Activated T-cell treated with anti-CD3 and anti-CD28 coated beads, Interleukin-2, amount 50 U/mL, for 24 hours (primary cell): ENCODE measurements around the gene DST.
A peak's percentile ranks its signal among the peaks of the same experiment; 100 is the strongest.

ENCODE experiments used
- DNase-seq: peaks from one replicate; pipeline ENCODE4 v3.0.0-alpha.2; 2020
- H3K27ac Mint-ChIP-seq: 2 replicates; pipeline ENCODE4 v1.8.0; 2020; ENCODE audit warnings: mild to moderate bottlenecking, mixed read lengths
- H3K27me3 Mint-ChIP-seq: 2 replicates; pipeline ENCODE4 v1.8.0; 2020; ENCODE audit warnings: mixed read lengths
- H3K36me3 Mint-ChIP-seq: 2 replicates; pipeline ENCODE4 v1.8.0; 2020; ENCODE audit warnings: low read depth, mixed read lengths
- H3K4me1 Mint-ChIP-seq: 2 replicates; pipeline ENCODE4 v1.8.0; 2020; ENCODE audit warnings: low read depth, mixed read lengths
- H3K4me3 Mint-ChIP-seq: 2 replicates; pipeline ENCODE4 v1.8.0; 2020; ENCODE audit warnings: mild to moderate bottlenecking, moderate library complexity, mixed read lengths
- H3K9me3 Mint-ChIP-seq: 2 replicates; pipeline ENCODE4 v1.8.0; 2020; ENCODE audit warnings: mixed read lengths

DST gene

DNA sequence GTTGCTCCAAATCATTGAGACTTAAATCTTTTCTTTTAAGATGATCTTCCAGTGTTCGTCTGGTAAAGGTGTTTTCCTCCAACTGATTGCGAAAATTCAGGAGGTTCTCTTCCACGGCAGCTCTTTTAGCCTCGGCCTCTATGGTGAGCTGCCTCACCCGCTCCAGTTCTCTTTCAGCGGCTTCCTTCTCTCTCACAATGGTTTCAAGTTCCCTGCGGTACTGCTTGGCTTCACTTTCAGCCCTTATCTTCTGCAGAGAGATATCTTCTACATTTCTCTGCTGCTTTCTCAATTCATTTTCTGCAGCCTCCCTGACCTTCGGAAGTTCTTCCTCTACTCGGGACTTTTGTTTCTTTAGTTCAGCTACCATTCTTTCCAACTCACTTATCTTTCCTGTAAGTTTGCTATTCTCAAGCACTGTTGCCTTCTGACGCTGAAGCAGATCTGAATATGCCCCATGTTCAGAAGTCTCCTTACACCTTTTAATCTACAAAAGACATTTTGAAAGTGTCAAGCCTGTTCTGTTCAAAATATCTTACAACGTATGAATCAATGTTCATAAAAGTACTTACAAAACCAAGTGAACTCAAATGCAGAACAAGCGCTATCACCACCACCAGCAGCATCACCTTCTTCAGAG is 22.3 kb downstream of the DST start:
- H3K9me3 Mint-ChIP-seq = no peaks in the 10 kb centered on the region
- H3K36me3 Mint-ChIP-seq = no peaks in the 10 kb centered on the region
- H3K4me3 Mint-ChIP-seq = no peak overlapping the region
- H3K27ac Mint-ChIP-seq = no peak overlapping the region
- DNase-seq = no peak
- H3K27me3 Mint-ChIP-seq = no peaks in the 10 kb centered on the region
- H3K4me1 Mint-ChIP-seq = no peaks in the 10 kb centered on the region

DNA sequence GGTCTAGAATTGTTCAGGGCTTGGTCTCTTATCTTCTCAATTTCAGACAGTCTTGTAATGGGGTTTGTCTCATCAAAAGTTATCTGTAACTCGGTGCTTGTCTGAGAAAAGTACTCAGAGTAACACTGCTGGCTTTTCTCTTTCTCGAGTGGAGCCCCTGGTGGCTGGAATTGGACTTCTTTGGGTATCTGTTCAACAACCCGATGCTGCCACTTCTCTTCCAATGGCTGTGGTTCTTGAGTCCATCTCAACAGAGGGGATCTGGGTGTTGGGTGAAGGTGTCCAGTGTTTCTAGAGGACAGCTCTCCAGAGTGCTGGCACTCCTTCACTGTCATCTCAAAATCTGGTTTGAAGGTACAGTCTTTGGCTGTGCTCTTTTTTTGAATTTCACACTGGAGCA is 24.6 kb downstream of the DST start:
- DNase-seq = no peak
- H3K4me1 Mint-ChIP-seq = no peaks in the 10 kb centered on the region
- H3K9me3 Mint-ChIP-seq = no peaks in the 10 kb centered on the region
- H3K27ac Mint-ChIP-seq = no peak overlapping the region
- no peak overlapping the region for H3K4me3 Mint-ChIP-seq
- no peaks in the 10 kb centered on the region for H3K27me3 Mint-ChIP-seq
- H3K36me3 Mint-ChIP-seq = no peaks in the 10 kb centered on the region

DNA sequence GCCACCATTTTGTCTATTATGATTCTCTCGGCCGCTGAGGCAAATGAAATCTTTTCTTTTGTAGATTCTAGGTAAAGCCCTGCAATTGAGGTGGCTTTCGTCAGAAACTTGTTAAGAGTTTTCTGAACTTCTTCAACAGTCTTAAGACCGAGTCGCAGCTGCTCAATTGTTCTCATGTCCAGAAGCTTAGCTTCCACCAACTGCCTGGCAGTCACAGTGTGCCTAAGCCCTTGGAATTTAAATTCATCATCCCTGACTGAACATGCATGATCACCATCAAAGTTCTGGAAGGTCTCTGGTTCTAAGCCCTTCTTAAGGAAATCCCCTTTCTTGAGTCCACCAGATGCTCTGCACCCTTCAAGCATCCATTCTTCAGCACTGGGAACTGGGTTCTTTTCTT is 25.7 kb downstream of the DST start:
- Mint-ChIP-seq H3K4me1 (no peaks in the 10 kb centered on the region), H3K9me3 (no peaks in the 10 kb centered on the region), H3K36me3 (no peaks in the 10 kb centered on the region), H3K4me3 (no peak overlapping the region), H3K27me3 (peaks cover 2% of the 10 kb centered on the region), H3K27ac (no peak overlapping the region)
- DNase-seq = no peak

- H3K36me3 Mint-ChIP-seq = no peaks in the 10 kb centered on the region
- no peaks in the 10 kb centered on the region for H3K9me3 Mint-ChIP-seq
- H3K4me3 Mint-ChIP-seq = no peak overlapping the region
- no peak overlapping the region for H3K27ac Mint-ChIP-seq
- DNase-seq = no peak
- H3K4me1 Mint-ChIP-seq = no peaks in the 10 kb centered on the region
- H3K27me3 Mint-ChIP-seq = peaks cover 5% of the 10 kb centered on the region
These were observed 29.3 kb downstream of the DST start for GRCh38 chr6:56613247-56613851.

GRCh38 chr6:56608332-56608731 is 34.4 kb downstream of the DST start:
- H3K27me3 Mint-ChIP-seq = peaks cover 30% of the 10 kb centered on the region
- no peaks in the 10 kb centered on the region for H3K36me3 Mint-ChIP-seq
- no peak for DNase-seq
- no peak overlapping the region for H3K27ac Mint-ChIP-seq
- peaks cover 21% of the 10 kb centered on the region for H3K4me1 Mint-ChIP-seq
- H3K9me3 Mint-ChIP-seq = no peaks in the 10 kb centered on the region
- H3K4me3 Mint-ChIP-seq = no peak overlapping the region

GRCh38 chr6:56607111-56607752 is 35.5 kb downstream of the DST start:
- Mint-ChIP-seq H3K9me3 (no peaks in the 10 kb centered on the region), H3K27ac (no peak overlapping the region), H3K27me3 (peaks cover 30% of the 10 kb centered on the region), H3K4me1 (peaks cover 21% of the 10 kb centered on the region), H3K4me3 (no peak overlapping the region), H3K36me3 (no peaks in the 10 kb centered on the region)
- DNase-seq = no peak

DNA sequence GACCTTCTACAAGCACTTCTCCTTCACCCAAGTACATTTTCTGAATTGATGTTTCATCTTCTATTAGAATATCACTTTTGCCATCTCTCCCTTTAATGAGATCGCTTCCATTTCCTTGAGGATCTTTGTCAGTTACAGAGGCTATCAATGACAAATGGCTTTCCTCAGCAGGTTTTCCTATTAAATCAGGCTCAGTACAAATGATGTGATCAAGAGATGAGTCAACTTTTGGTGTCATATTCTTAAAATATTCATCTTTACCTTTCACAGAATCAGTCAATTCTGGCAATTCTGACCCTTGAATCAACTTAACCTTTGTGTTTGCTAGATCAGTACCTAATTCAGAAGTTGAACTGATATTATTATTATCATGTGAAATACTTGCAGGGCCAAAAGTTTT is 37.3 kb downstream of the DST start:
- no peak for DNase-seq
- Mint-ChIP-seq H3K4me3 (no peak overlapping the region), H3K27ac (no peak overlapping the region), H3K36me3 (no peaks in the 10 kb centered on the region), H3K4me1 (peaks cover 21% of the 10 kb centered on the region), H3K9me3 (no peaks in the 10 kb centered on the region), H3K27me3 (peaks cover 27% of the 10 kb centered on the region)

- H3K27me3 Mint-ChIP-seq = peaks cover 34% of the 10 kb centered on the region
- no peak for DNase-seq
- H3K36me3 Mint-ChIP-seq = no peaks in the 10 kb centered on the region
- no peaks in the 10 kb centered on the region for H3K9me3 Mint-ChIP-seq
- H3K4me1 Mint-ChIP-seq = peaks cover 21% of the 10 kb centered on the region
- no peak overlapping the region for H3K27ac Mint-ChIP-seq
- no peak overlapping the region for H3K4me3 Mint-ChIP-seq
These were observed 38.5 kb downstream of the DST start for GRCh38 chr6:56604186-56604585.

GRCh38 chr6:56601390-56601789 is 41.3 kb downstream of the DST start:
- DNase-seq = no peak
- H3K4me3 Mint-ChIP-seq = no peak overlapping the region
- no peaks in the 10 kb centered on the region for H3K36me3 Mint-ChIP-seq
- H3K9me3 Mint-ChIP-seq = no peaks in the 10 kb centered on the region
- no peak overlapping the region for H3K27ac Mint-ChIP-seq
- H3K4me1 Mint-ChIP-seq = peaks cover 17% of the 10 kb centered on the region
- peaks cover 24% of the 10 kb centered on the region for H3K27me3 Mint-ChIP-seq

DNA sequence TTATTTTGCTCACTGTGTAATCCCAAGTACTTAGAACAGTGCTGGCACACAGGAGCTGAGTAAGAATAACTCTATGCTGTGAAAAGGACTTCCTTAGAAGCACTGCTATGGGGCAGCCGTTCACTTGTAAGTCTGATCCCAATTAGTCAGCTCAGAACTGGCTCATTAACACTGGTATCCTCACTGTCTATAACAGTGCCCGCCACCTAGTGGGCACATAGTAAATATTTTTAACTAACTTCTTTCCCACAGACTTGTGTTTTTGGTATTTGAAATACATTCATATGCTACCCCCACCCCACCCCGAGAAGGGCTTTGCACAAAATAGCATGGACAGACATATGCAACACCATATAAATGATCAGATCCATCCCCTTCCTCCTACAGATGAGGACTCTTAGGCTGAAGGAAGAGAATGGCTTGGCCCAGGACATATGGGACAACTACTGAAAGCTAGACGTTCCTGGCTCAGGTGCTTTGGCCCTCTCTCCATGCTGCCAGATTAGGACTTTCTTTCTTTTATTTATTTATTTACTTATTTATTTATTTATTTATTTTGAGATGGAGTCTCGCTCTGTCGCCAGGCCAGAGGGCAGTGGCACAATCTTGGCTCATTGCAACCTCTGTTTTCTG is 47.1 kb downstream of the DST start:
- peak; percentile 50 for DNase-seq
- Mint-ChIP-seq H3K27me3 (peaks cover 7% of the 10 kb centered on the region), H3K4me1 (peaks cover 32% of the 10 kb centered on the region), H3K9me3 (no peaks in the 10 kb centered on the region), H3K27ac (no peak overlapping the region), H3K36me3 (no peaks in the 10 kb centered on the region), H3K4me3 (no peak overlapping the region)

DNA sequence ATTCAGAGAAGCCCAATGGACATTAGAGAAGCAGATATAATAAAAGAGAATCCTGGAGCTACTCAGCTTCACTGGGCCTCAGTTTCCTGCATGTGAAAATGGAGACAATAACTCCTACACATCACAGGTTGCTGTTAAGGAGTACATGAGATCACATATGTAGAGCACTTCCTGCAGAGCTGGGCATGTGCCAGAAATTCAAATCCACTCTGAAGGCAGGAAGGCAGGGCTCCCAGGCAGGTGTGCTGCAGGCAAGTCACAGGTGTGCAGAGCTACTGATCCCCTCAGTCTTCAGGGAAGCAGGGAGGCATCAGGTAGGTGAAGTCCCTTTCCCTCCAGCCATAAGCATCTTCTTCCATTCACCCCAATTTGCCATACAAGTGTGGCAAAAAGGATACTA is 48.0 kb downstream of the DST start:
- Mint-ChIP-seq H3K4me1 (peaks cover 32% of the 10 kb centered on the region), H3K27me3 (peaks cover 1% of the 10 kb centered on the region), H3K27ac (no peak overlapping the region), H3K9me3 (no peaks in the 10 kb centered on the region), H3K4me3 (no peak overlapping the region), H3K36me3 (no peaks in the 10 kb centered on the region)
- no peak for DNase-seq

- peak overlapping the region; percentile 93 for H3K27ac Mint-ChIP-seq
These were observed 48.8 kb downstream of the DST start for GRCh38 chr6:56593801-56594318.

GRCh38 chr6:56582236-56582635 is 60.5 kb downstream of the DST start:
- no peaks in the 10 kb centered on the region for H3K4me1 Mint-ChIP-seq
- no peaks in the 10 kb centered on the region for H3K27me3 Mint-ChIP-seq
- H3K27ac Mint-ChIP-seq = no peak overlapping the region
- H3K36me3 Mint-ChIP-seq = no peaks in the 10 kb centered on the region
- H3K9me3 Mint-ChIP-seq = no peaks in the 10 kb centered on the region
- H3K4me3 Mint-ChIP-seq = no peak overlapping the region
- DNase-seq = no peak

More at GRCh38 chr6:56593801-56594318, 48.8 kb downstream of the DST start:
- Mint-ChIP-seq H3K36me3 (no peaks in the 10 kb centered on the region), H3K27me3 (no peaks in the 10 kb centered on the region), H3K4me3 (peak overlapping the region; percentile 41), H3K4me1 (peaks cover 32% of the 10 kb centered on the region), H3K9me3 (no peaks in the 10 kb centered on the region)
- peak; percentile 32 for DNase-seq

DNA sequence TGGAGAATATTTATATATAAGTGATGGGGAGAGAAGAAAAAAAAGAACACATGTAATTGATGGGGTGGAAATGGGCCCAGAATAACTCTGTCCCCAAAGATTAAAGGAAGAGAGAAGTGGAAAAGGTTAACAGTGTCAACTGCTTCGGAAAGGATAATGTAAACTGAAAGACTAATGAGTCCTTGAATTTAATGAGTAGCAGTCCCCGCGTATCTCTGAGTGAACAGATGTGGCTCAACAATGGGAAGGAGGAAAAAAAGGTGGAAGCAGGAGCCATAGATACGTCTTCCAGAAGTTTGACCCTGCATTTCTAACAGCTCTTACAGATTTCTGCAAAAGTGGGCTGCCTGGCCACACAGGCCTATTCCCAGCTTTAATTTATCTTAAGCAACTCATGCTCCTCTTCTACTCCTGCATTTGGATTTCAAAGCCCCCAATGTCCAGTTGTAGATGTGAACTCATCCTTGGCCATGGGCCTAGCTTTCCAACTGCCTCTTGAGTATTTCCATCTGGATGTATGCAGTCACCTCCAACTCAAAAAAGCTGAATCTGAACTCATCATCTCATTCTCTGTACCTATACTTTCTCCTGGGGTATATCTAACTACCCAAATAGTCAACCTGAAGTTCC is 61.3 kb downstream of the DST start:
- no peaks in the 10 kb centered on the region for H3K36me3 Mint-ChIP-seq
- H3K4me3 Mint-ChIP-seq = no peak overlapping the region
- no peaks in the 10 kb centered on the region for H3K27me3 Mint-ChIP-seq
- H3K9me3 Mint-ChIP-seq = no peaks in the 10 kb centered on the region
- no peak for DNase-seq
- H3K27ac Mint-ChIP-seq = no peak overlapping the region
- no peaks in the 10 kb centered on the region for H3K4me1 Mint-ChIP-seq
